Stimulated activated naive CD8-positive, alpha-beta T cell treated with anti-CD3 and anti-CD28 coated beads, Interleukin-15, amount 100 ng/mL, for 72 hours (primary cell): ENCODE data around the gene NAMPT.

ENCODE experiments used
- ATAC-seq: fragments of 150-1000 bp; cut with Tn5 transposase; 2 replicates; pipeline ENCODE4 v1.10.0; 2021; ENCODE audit warnings: mild to moderate bottlenecking, moderate library complexity
- DNase-seq, 2 donors: peaks; one replicate each; pipeline ENCODE4 v3.0.0; 2021 to 2022
- H3K27ac Mint-ChIP-seq, 2 donors: one replicate each; pipeline ENCODE4 v1.8.0; 2022; ENCODE audit warnings: mild to moderate bottlenecking in 2 of 2, mixed read lengths in 2 of 2, moderate library complexity in 2 of 2
- H3K27me3 Mint-ChIP-seq: one replicate; pipeline ENCODE4 v1.8.0; 2022; ENCODE audit warnings: mixed read lengths
- H3K4me1 Mint-ChIP-seq: one replicate; pipeline ENCODE4 v1.8.0; 2022; ENCODE audit warnings: mild to moderate bottlenecking, mixed read lengths
- H3K4me3 Mint-ChIP-seq, 2 donors: one replicate each; pipeline ENCODE4 v1.8.0; 2022; ENCODE audit warnings: mild to moderate bottlenecking in 2 of 2, mixed read lengths in 2 of 2, moderate library complexity in 1 of 2
- H3K9me3 Mint-ChIP-seq, 2 donors: one replicate each; pipeline ENCODE4 v1.8.0; 2022; ENCODE audit warnings: mixed read lengths in 2 of 2

Gene NAMPT

DNA sequence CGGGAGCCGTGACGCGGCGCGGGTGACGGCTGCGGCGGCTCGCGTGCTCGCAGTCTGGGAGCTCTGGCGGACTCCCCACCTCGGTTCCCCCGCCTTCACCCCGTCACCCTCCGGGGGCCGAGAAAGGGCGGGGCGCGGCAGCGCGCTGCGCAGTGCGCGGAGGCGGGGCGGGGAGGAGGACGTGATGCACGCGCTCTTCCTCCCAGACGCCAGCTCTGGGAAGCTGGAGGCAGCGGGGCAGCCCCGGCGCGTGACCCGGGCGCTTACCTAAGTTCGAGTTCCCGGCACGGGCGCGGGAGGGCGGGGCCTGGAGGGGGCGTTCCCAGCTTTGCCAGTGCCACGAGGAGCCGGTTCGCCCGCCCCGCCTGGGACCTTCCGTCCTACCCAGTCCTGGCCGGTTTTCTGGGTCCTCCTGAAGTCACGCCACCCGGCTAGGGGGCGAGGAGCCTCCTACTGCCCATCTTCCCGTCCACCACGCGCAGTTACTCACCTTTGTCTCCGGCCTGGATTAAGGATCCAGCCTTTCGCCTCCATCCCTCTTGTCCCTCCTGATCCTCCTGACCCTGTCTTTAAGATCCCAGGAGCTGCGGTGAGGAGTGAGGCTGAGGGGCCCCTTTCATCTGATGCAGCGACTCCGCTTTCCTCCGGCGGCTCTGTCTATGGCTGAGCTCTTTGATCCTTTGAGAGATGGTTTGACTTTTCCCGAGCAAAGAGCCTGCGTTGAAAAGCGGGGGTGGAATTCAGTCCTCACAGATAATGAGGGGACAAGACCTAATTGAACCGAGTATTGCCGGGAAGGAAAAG is 470 bp upstream of the NAMPT start:
- H3K4me1 Mint-ChIP-seq = peaks cover 44% of the 10 kb centered on the region
- peak overlapping the region; percentile 99 to 100 for H3K27ac Mint-ChIP-seq
- no peaks in the 10 kb centered on the region for H3K9me3 Mint-ChIP-seq
- peak overlapping the region; percentile 94 to 99 for H3K4me3 Mint-ChIP-seq
- peak; percentile 96 to 99 for DNase-seq
- no peaks in the 10 kb centered on the region for H3K27me3 Mint-ChIP-seq
- ATAC-seq = peak; percentile 89

DNA sequence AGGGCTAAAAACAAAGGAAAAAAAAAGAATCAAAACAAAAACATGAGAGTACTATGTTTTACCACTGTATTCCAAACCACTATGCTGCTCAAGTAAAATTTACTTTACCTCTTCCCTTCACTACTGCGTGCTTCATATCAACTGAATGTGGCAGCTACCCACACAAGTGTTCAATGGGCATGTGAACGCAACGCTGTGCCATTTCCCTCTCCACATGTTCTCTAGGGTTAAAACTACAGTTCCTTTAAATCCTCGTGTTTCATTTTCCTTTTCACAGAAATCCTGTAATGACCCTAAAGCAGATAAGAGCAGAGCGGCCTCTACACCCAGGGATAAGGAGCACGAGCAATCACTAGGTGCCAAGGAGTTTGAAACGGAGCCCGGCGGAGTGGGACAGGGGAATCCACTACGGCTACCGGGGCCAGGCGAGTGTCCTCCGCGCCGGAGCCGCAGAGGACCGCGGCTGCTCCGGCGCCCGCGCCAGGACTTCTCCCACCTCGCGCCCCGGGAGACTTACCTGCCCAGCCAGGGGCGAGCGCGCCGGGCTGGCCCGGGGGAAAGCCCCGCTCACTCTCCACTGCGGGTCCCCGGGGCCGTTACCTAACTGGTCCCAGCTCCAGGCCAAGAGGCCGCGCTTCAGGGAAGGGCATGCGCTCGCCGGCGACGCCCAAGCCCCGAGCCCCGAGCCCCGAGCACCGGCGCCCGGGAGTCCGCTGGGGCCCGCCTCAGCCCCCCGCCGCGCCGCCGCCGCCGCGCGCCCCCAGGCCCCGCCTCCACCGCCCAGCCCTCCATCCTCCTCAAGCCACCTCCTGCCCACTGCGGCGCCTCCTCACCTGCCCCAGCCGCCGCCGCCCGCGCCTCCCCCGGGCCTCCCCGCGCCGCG is 711 bp downstream of the NAMPT start:
- H3K4me3 Mint-ChIP-seq = peak overlapping the region; percentile 98 to 99
- DNase-seq = peak; percentile 58 to 62
- peaks cover 56% of the 10 kb centered on the region for H3K4me1 Mint-ChIP-seq
- H3K27ac Mint-ChIP-seq = peak overlapping the region; percentile 98 to 100
- peak; percentile 32 for ATAC-seq
- no peaks in the 10 kb centered on the region for H3K9me3 Mint-ChIP-seq
- no peaks in the 10 kb centered on the region for H3K27me3 Mint-ChIP-seq

DNA sequence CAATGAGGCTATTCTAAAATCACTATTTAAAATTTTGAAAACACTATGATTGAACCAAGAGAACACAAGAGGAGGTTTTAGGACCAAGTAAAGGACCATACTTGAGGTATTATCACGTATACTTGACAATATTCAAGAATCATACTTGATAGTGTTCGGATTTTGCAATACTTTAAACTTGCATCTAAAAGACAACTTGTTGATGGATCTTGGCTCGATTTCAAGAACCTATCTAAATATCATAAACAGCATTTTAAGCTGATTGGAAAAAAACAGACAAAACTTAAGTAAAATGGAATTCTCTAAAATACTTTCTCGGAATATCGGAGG is 1.3 kb downstream of the NAMPT start:
- Mint-ChIP-seq H3K27me3 (no peaks in the 10 kb centered on the region), H3K4me1 (peaks cover 62% of the 10 kb centered on the region), H3K27ac (peak overlapping the region; percentile 98), H3K9me3 (no peaks in the 10 kb centered on the region), H3K4me3 (peak overlapping the region; percentile 82 to 98)
- DNase-seq = no peak
- no peak for ATAC-seq

DNA sequence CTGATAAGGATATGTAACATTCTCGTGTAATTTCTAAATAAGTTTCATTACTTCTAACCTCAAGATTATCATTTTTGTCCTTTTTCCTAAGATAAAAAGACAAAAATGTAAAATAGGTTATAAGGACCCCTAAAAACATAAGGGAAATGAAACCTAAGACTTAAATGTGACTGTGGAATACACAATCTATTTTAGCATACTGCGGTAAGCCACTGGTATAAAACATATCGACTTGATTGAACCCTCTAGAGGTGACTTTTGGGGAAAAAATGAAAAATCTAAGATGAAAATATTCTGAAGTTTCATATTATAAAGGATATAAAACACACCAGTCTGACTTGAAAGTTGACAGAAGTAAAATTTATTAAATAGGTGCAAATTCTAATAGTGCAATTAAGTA is 1.9 kb downstream of the NAMPT start:
- peaks cover 63% of the 10 kb centered on the region for H3K4me1 Mint-ChIP-seq
- DNase-seq = no peak
- no peak for ATAC-seq
- no peaks in the 10 kb centered on the region for H3K9me3 Mint-ChIP-seq
- H3K27me3 Mint-ChIP-seq = no peaks in the 10 kb centered on the region
- peak overlapping the region; percentile 82 to 98 for H3K4me3 Mint-ChIP-seq
- peak overlapping the region; percentile 93 to 98 for H3K27ac Mint-ChIP-seq

DNA sequence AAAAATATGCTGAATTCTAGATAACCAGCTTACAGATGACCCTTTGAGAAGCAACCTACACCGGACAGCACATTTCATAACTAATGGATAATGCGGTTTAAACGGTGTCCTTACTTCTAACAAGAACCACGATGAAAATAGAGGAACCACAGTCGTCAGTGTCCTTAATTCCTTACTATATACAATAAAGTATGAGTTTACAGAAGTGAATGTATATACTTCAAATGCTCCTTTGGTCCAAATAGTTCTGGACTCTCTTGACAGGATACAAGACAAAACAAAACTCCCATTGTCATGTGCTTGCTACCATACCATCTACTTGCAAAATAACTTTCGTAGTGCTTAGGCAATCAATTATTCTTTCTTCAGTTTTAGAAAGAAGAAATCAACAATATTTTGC is 2.4 kb downstream of the NAMPT start:
- no peaks in the 10 kb centered on the region for H3K9me3 Mint-ChIP-seq
- H3K27ac Mint-ChIP-seq = peak overlapping the region; percentile 93 to 98
- H3K4me1 Mint-ChIP-seq = peaks cover 62% of the 10 kb centered on the region
- no peaks in the 10 kb centered on the region for H3K27me3 Mint-ChIP-seq
- H3K4me3 Mint-ChIP-seq = peak overlapping the region; percentile 82 to 98
- no peak for DNase-seq
- no peak for ATAC-seq

DNA sequence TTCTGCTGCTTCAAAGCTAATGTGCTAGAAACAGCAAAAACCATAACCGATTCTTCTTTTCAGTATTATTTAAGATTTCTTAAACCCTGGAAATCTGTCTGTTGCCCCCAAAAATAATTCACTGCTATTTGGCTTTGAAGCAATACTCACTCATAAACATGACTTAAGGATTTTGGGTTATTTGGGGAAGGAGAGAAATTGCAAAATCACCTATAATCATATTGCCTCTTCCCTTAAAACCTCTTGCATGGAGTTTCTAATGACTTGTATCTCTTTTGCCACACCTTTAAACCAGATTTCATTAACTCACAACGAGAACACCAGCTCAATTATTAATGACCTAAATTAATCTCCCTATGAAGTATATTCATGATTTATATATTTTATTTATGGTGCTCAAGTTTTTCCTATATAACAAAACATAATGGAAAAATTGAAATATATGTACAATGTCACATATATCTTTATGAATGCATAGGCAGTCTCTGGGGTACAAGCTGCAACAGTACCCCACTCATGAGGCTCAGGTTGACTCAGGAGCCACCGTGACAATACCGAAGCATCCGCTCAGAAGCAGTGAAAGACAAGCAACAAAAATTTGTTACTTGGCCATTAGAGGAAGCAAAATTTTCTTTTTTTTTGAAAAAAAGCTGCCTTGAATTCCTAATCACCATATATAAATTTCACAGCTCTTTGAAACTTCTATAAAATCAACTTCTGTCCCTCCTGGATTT is 3.0 kb downstream of the NAMPT start:
- peaks cover 62% of the 10 kb centered on the region for H3K4me1 Mint-ChIP-seq
- H3K27ac Mint-ChIP-seq = peak overlapping the region; percentile 93 to 98

DNA sequence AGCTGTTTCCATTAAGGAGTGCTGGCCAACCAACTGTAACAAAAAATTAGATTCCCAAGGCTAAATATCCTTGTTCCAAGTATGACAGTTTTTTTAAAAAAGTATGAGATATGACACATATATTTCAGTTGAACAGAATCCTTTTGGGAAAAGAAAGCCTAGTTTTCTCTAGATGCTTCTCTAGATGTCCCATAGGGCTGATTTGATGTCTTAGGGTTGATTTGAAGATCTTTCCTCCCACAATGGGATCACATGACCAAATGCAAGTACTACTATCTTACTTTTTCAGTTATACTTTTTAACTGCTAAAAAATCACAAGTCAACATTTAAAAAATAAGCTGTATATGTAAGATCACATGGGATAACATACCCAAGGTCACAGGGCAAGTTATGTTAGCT is 3.7 kb downstream of the NAMPT start:
- Mint-ChIP-seq H3K27ac (peak overlapping the region; percentile 78 to 90), H3K4me1 (peaks cover 58% of the 10 kb centered on the region)
- DNase-seq = no peak

More for the DNA sequence above, 3.0 kb downstream of the NAMPT start:
- no peaks in the 10 kb centered on the region for H3K27me3 Mint-ChIP-seq
- peak overlapping the region; percentile 82 to 98 for H3K4me3 Mint-ChIP-seq
- DNase-seq = no peak
- H3K9me3 Mint-ChIP-seq = no peaks in the 10 kb centered on the region
- ATAC-seq = no peak

DNA sequence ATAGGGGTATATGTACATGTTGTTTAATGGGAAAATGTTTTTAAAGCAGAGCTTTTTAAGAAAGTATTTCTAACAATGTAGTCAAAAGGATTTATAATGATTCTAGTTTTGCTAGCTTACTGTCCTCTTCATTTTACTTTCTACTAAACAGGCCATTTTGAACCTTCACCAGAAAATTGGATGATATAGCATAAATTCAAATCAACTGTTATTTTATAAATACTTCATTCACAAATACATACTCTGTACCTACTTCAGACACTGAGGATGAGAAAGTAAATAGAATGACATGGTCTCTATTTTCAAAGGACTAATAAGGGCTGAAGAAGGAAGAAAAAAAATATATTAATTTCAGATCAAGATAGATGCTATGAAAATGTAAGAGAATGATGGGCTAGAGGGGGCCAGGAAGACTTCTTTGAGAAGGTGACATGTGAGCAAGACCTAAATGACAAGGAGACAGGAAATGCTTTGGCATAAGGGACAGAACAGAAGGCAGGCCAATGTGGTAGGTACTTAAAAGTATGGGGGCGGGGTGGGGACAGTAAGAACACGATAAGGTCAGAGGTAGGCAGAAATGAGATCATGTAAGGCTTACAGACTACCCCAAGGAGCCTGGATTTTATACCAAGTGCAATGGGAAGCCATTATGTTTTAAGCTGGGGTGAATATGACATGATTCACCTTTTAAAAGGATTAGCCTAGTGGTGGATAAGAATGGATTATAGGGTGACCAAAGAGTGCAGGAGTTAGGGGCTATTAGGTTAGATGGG is 5.2 kb downstream of the NAMPT start:
- no peaks in the 10 kb centered on the region for H3K9me3 Mint-ChIP-seq
- peak overlapping the region; percentile 68 to 98 for H3K4me3 Mint-ChIP-seq
- H3K4me1 Mint-ChIP-seq = peaks cover 52% of the 10 kb centered on the region
- DNase-seq (peak; percentile 42 to 66), ATAC-seq (peak; percentile 85)
- no peaks in the 10 kb centered on the region for H3K27me3 Mint-ChIP-seq
- H3K27ac Mint-ChIP-seq = peak overlapping the region; percentile 94 to 96

More for the DNA sequence above, 3.7 kb downstream of the NAMPT start:
- no peaks in the 10 kb centered on the region for H3K27me3 Mint-ChIP-seq
- H3K9me3 Mint-ChIP-seq = no peaks in the 10 kb centered on the region
- ATAC-seq = no peak
- peak overlapping the region; percentile 68 to 98 for H3K4me3 Mint-ChIP-seq

DNA sequence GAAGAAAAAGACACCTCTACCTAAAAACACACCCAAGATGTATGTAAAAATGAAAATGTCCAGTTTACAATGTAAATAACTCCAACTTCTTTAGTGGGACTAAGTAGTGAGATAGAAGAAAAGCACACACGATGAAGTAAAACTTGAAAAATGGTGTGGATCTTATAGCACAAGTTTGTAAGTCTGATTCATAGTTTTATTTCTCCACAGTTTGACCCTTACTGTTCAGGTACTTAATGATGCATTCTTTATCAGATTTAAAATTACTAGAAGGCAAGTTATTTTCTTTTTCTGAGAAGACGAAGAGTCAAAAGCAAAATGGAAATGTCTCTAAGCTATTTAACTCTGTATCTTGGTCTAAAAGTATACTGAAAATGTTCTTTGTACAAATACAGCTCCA is 6.1 kb downstream of the NAMPT start:
- peak overlapping the region; percentile 18 to 62 for H3K4me3 Mint-ChIP-seq

DNA sequence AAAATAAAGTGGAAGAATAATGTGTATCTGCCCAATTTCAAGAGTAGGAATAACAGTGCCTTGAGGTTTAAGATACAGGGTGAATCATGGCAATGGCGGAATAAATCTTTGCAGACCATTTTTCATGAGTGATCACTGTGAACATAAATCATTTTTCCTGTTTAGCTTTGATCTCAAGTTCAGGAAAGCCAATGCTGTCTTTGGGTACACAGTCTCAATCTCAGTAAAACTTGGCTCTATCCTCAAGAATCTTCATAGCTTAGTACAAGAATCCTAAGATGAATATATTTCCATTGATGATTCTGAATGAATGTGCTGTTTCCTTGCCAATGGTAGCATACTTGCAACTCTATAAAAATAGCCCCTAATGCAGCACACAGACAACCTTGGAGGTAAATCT is 6.8 kb downstream of the NAMPT start:
- H3K9me3 Mint-ChIP-seq = no peaks in the 10 kb centered on the region
- H3K4me1 Mint-ChIP-seq = peaks cover 53% of the 10 kb centered on the region
- no peak for ATAC-seq
- peak overlapping the region in 1 of 2 donors; percentile 62 for H3K4me3 Mint-ChIP-seq
- DNase-seq = no peak
- H3K27me3 Mint-ChIP-seq = no peaks in the 10 kb centered on the region
- no peak overlapping the region for H3K27ac Mint-ChIP-seq

More for the DNA sequence above, 6.1 kb downstream of the NAMPT start:
- Mint-ChIP-seq H3K27me3 (no peaks in the 10 kb centered on the region), H3K27ac (peak overlapping the region in 1 of 2 donors; percentile 27), H3K4me1 (peaks cover 52% of the 10 kb centered on the region), H3K9me3 (no peaks in the 10 kb centered on the region)
- no peak for DNase-seq
- ATAC-seq = no peak

DNA sequence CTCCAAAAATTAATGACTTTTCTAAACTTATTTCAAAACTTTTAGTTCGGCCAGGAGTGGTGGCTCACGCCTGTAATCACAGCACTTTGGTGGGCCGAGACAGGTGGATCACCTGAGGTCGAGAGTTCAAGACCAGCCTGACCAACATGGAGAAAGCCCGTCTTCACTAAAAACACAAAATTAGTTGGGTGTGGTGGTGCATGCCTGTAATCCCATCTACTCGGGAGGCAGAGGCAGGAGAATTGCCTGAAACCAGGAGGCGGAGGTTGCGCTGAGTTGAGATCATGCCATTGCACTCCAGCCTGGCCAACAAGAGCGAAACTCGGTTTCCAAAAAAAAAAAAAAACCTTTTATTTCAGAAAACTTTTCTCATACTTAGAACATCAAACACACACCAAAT is 8.3 kb downstream of the NAMPT start:
- no peak for DNase-seq
- Mint-ChIP-seq H3K27ac (no peak overlapping the region), H3K4me1 (peaks cover 47% of the 10 kb centered on the region), H3K27me3 (no peaks in the 10 kb centered on the region), H3K9me3 (no peaks in the 10 kb centered on the region), H3K4me3 (no peak overlapping the region)
- ATAC-seq = no peak

DNA sequence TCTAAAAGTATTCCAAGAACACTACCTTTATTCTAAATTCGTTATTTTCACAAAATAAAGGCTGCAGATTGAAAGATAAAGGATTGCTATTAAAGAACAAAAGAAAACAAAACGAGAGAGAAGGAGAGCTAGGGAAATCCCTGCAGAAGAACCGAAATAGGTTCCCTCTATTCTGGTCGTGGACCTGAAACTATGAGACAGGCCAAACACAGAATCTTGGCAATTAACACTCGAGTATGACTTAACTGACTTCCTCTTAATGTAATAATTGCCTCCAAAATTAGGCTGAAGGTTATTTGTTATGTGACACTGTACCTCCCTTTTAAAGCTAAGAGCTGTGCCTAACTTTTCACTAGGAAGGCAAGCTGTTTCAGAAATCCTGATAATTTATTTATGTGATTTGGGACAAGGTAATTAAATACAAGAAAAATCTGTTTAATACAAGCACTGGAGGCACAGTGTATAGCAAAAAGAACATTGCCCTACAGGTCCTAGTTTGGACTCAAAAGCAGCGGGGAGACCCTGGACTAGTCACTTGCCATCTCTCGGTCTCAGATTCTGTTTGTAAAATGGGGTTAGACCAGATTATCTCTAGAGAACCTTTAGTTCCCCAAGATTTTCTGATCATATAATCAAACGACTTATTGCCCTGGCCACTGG is 11.6 kb downstream of the NAMPT start:
- Mint-ChIP-seq H3K9me3 (no peaks in the 10 kb centered on the region), H3K4me3 (no peak overlapping the region), H3K4me1 (peaks cover 28% of the 10 kb centered on the region), H3K27ac (no peak overlapping the region), H3K27me3 (no peaks in the 10 kb centered on the region)
- ATAC-seq (no peak), DNase-seq (no peak)

DNA sequence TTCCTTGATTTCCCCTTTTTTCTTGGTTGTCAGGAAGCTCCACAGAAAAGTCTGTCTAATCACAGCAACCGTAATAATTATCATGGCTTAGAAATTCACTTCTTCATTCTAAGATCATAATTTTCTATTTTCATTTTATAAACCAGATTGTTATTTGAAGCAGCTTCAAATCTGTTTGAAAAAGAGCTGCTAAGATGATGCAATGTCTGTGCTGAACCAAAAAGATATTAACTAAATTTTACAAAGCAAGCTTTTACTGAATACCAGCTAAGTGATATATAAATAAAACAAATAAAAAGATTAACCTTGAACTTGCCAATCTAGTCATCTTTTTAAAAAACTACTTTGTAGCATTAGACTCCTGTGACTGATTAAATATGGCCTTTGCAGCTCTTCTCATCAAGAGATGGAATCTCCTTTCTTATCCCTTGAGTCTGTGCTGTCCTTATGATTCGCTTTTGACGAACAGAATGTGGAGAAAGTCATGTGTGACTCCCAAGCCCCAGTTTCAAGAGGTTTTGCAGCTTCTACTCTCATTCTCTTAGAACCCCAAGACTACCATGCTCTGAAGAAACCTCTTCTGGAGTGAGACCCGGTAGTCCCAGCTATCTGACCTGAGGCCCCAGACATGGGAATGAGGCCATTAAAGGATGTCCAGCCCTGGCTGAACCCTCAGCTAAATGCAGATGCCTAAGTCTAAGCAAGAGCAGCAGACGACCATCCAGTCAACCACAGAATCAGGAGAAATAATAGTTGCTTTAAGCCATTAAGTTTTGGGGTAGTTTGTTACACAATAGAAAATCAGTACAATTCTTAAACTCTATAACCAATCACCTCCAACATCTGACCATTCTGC is 14.4 kb downstream of the NAMPT start:
- H3K27ac Mint-ChIP-seq = peak overlapping the region in 1 of 2 donors; percentile 87
- DNase-seq (no peak), ATAC-seq (no peak)
- peaks cover 27% of the 10 kb centered on the region for H3K4me1 Mint-ChIP-seq
- H3K4me3 Mint-ChIP-seq = no peak overlapping the region
- no peaks in the 10 kb centered on the region for H3K9me3 Mint-ChIP-seq
- no peaks in the 10 kb centered on the region for H3K27me3 Mint-ChIP-seq
